Type B pancreatic cell (in vitro differentiated cells): ENCODE measurements around the gene SYN1. TPM values are rescaled to one million over a fixed set of nuclear protein-coding genes. Genes with fewer than 3 reads are reported as not detected.
"Not testable (repeated sequence)": the region's sequence is repeated elsewhere in the genome, so short reads cannot be mapped to it uniquely, and the experiment has no call there.

ENCODE experiments used
- DNase-seq: peaks from one replicate; pipeline ENCODE4 v3.0.0; 2021; ENCODE audit warnings: mixed read lengths; ENCODE audit not compliant: unreplicated experiment; ENCODE audit errors: extremely low spot score
- H3K27ac Mint-ChIP-seq: 2 replicates; pipeline ENCODE4 v1.8.0; 2021; ENCODE audit warnings: mild to moderate bottlenecking, mixed read lengths
- H3K27me3 Mint-ChIP-seq: 2 replicates; pipeline ENCODE4 v1.8.0; 2021; ENCODE audit warnings: mixed read lengths
- H3K36me3 Mint-ChIP-seq: 2 replicates; pipeline ENCODE4 v1.8.0; 2021; ENCODE audit warnings: mixed read lengths
- H3K4me1 Mint-ChIP-seq: one replicate; pipeline ENCODE4 v1.8.0; 2021; ENCODE audit warnings: mixed read lengths; ENCODE audit not compliant: unreplicated experiment
- H3K4me3 Mint-ChIP-seq: 2 replicates; pipeline ENCODE4 v1.8.0; 2021; ENCODE audit warnings: mild to moderate bottlenecking, mixed read lengths
- H3K9me3 Mint-ChIP-seq: 2 replicates; pipeline ENCODE4 v1.8.0; 2021; ENCODE audit warnings: mixed read lengths
- CTCF ChIP-seq: fragments of 200-600 bp; sonication (generic); conservative IDR thresholded peaks from 2 replicates; pipeline ENCODE4 v1.5.0; 2021; ENCODE audit warnings: antibody characterized with exemption, mild to moderate bottlenecking
- long read RNA-seq: library from polyadenylated mRNA; unstranded; transcript quantifications from one replicate; pipeline ENCODE4 v2.0.0, GENCODE V29; 2020
- total RNA-seq: library from RNA; stranded (reverse); gene quantifications from 2 replicates; pipeline ENCODE4 v1.2.1, GENCODE V29; 2021; ENCODE audit warnings: low replicate concordance

SYN1 gene
- total RNA-seq = 3.7 and 4.2 TPM in 2 replicates
- long read RNA-seq = 0 reads

- TF ChIP-seq CTCF = peak; percentile 19
- H3K36me3 Mint-ChIP-seq = no peaks in the 10 kb centered on the region
- H3K27ac Mint-ChIP-seq = no peak within 1 kb of the TSS
- peak within 1 kb of the TSS; percentile 69 for H3K4me3 Mint-ChIP-seq
- DNase-seq = peak; percentile 87
- H3K27me3 Mint-ChIP-seq = peaks cover 52% of the 10 kb centered on the region
- H3K9me3 Mint-ChIP-seq = no peaks in the 10 kb centered on the region
- no peaks in the 10 kb centered on the region for H3K4me1 Mint-ChIP-seq
Measured at GRCh38 chrX:47619486-47620302, at the start of gene SYN1. SYN1 (minus strand) TSS chrX:47619857; CDS start chrX:47619728, 129 bp downstream.

GRCh38 chrX:47665797-47666196, 46.1 kb upstream of the SYN1 start:
- H3K4me3 Mint-ChIP-seq = not testable (repeated sequence)

GRCh38 chrX:47664737-47665136, 45.1 kb upstream of the SYN1 start:
- Mint-ChIP-seq H3K36me3 (no peaks in the 10 kb centered on the region), H3K9me3 (no peaks in the 10 kb centered on the region), H3K27ac (no peak overlapping the region)

More at GRCh38 chrX:47665797-47666196, 46.1 kb upstream of the SYN1 start:
- DNase-seq, H3K36me3 Mint-ChIP-seq, H3K4me1 Mint-ChIP-seq, H3K9me3 Mint-ChIP-seq, H3K27ac Mint-ChIP-seq, H3K27me3 Mint-ChIP-seq: not testable (repeated sequence)

GRCh38 chrX:47662144-47662657, 42.5 kb upstream of the SYN1 start:
- no peak overlapping the region for H3K27ac Mint-ChIP-seq

More at GRCh38 chrX:47664737-47665136, 45.1 kb upstream of the SYN1 start:
- TF ChIP-seq CTCF = no peak
- H3K4me1 Mint-ChIP-seq = no peaks in the 10 kb centered on the region
- H3K4me3 Mint-ChIP-seq = no peak overlapping the region
- DNase-seq = no peak
- H3K27me3 Mint-ChIP-seq = no peaks in the 10 kb centered on the region

GRCh38 chrX:47661539-47661938, 41.9 kb upstream of the SYN1 start:
- no peak for DNase-seq
- Mint-ChIP-seq H3K36me3 (no peaks in the 10 kb centered on the region), H3K4me3 (no peak overlapping the region), H3K4me1 (peaks cover 4% of the 10 kb centered on the region), H3K9me3 (no peaks in the 10 kb centered on the region), H3K27me3 (no peaks in the 10 kb centered on the region), H3K27ac (no peak overlapping the region)
- no peak for TF ChIP-seq CTCF

More at GRCh38 chrX:47662144-47662657, 42.5 kb upstream of the SYN1 start:
- Mint-ChIP-seq H3K4me1 (peaks cover 4% of the 10 kb centered on the region), H3K27me3 (no peaks in the 10 kb centered on the region), H3K9me3 (no peaks in the 10 kb centered on the region), H3K4me3 (no peak overlapping the region), H3K36me3 (no peaks in the 10 kb centered on the region)
- no peak for DNase-seq
- TF ChIP-seq CTCF = no peak

GRCh38 chrX:47659421-47659726, 39.7 kb upstream of the SYN1 start:
- peak overlapping the region; percentile 92 for H3K4me3 Mint-ChIP-seq
- peaks cover 4% of the 10 kb centered on the region for H3K4me1 Mint-ChIP-seq
- H3K36me3 Mint-ChIP-seq = no peaks in the 10 kb centered on the region
- H3K9me3 Mint-ChIP-seq = no peaks in the 10 kb centered on the region
- no peaks in the 10 kb centered on the region for H3K27me3 Mint-ChIP-seq
- no peak for TF ChIP-seq CTCF
- no peak for DNase-seq
- peak overlapping the region; percentile 99 for H3K27ac Mint-ChIP-seq
